ENCODE measurements around the gene TEX264. TPM values are rescaled to one million over a fixed set of nuclear protein-coding genes. Genes with fewer than 3 reads are reported as not detected.

The TEX264 gene, protein sequence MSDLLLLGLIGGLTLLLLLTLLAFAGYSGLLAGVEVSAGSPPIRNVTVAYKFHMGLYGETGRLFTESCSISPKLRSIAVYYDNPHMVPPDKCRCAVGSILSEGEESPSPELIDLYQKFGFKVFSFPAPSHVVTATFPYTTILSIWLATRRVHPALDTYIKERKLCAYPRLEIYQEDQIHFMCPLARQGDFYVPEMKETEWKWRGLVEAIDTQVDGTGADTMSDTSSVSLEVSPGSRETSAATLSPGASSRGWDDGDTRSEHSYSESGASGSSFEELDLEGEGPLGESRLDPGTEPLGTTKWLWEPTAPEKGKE
- 55.0 to 71.5 TPM (median 68.1 TPM) in 5 replicates for total RNA-seq (2022; extraction: Qiagen RNA extraction; ENCODE audit: low read depth)

DNA sequence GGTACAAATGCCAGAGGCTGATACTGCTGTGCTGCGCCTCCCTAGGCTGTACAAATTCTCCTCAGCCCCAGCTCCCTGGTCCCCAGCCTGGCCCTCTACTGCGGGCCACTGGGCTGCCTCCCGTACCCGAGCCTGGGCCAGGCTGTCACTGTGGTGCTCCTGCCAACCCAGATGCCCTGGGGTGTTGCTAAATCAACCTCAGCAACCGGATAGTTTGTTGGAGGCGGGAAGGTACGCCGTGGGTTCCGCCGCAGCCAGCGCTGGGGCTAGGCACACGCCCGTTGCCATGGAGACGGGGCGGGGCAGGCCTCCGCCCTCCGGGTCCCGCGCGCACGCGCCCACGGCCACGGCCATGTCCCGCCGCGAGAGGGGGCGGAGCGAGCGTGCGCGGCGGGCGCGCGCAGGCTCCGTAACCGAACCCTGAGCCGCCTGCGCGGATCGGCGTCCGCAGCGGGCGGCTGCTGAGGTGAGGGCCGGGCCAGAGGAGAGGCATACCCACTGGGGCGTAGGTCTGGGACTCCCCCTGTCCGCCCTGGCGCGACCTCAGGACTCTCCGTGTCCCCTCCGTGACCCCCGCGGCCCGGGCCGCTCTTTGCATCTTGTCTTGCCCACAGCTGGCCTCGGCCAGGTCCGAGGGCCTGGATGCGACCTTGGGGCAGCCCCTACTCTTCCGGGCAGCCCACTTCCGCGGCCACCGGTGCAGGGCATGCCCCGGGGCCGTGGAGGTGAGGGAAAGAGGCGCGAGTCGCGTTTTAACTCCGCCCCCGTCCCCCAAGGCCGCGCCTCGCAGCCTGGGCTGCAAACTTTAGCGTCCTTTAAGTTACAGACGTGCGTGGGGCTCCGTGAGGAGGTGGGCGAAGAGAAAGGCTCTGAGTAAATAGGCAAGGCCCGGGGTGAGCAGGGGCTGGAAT is at the start of gene TEX264:
Gene TEX264 (plus strand): TSS at position 430 of the 911 bp plus-strand sequence. CDS start 3,053 bp downstream, outside the sequence.

DNA sequence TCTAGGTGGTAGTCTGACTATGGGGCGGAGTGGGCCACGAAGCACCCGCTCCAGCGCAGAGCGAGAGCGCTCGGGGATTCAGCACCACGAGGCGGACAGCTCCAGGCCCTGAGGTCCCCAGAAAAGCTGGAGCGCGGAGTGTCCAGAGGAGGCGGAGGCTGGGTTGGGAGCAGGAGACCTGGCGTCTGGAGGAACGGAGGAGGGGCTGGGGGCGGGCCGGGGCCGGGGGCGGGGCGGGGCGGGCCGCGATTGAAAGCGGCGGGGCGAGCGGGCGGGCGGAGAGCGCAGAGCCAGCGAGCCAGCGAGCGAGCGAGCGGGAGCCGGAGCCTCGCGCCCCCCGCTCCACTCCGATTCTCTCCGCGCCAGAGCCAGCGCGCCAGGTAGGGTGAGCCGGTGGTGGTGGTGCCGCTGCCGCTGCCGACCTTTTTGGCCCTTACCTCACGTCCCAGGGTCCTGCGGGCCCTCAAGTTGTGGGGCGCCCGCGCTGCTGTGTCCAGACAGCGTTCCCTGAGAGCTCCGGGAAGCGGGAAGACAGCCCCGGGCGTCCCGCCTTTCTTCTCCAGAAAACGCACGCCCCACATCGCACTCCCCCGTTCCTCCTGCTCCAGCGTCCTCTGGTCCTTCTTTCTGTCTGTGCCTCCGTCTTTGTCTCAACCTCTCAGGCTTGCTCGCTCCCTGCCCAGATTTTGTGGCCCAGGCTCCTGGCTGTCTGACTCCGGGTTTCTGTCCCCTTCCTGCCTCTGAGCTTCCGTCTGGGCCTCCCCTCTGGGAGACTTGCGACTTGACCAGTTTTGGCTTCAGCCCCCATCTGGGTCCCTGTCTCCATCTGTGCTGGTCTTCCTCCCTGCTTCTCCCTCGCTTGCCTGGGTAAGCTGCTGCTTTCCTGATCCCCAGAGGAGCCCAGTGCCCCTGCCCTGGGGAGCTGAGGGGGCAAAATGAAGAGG is 36.0 kb downstream of the TEX264 start, which contains the start of gene GRM2:
Gene GRM2 (plus strand): TSS at position 281 of the 944 bp plus-strand sequence. CDS start 1,916 bp downstream, outside the sequence.

Other genes with a start within 250 kb of the TEX264 start
- gene DCAF1, start 171.2 kb upstream of the TEX264 start, total RNA-seq (2022; extraction: Qiagen RNA extraction; ENCODE audit: low read depth), result 13.3 to 15.7 TPM (median 13.9 TPM) in 5 replicates
- gene RAD54L2, start 132.5 kb upstream of the TEX264 start, total RNA-seq (2022; extraction: Qiagen RNA extraction; ENCODE audit: low read depth), result 3.5 to 5.6 TPM (median 4.0 TPM) in 5 replicates
- 0.05 to 0.18 TPM (median 0.09 TPM) in 4 of 5 replicates, not detected in the other for gene GRM2, start 35.8 kb downstream of the TEX264 start, total RNA-seq (2022; extraction: Qiagen RNA extraction; ENCODE audit: low read depth)
- gene IQCF6, start 108.0 kb downstream of the TEX264 start, total RNA-seq (2022; extraction: Qiagen RNA extraction; ENCODE audit: low read depth), result not detected in 5 replicates
- gene IQCF2, start 190.4 kb downstream of the TEX264 start, total RNA-seq (2022; extraction: Qiagen RNA extraction; ENCODE audit: low read depth), result not detected in 5 replicates
- not detected in 5 replicates for gene IQCF5, start 204.3 kb downstream of the TEX264 start, total RNA-seq (2022; extraction: Qiagen RNA extraction; ENCODE audit: low read depth)
- 0.07 to 0.44 TPM in 2 of 5 replicates, not detected in the others for gene IQCF1, start 232.1 kb downstream of the TEX264 start, total RNA-seq (2022; extraction: Qiagen RNA extraction; ENCODE audit: low read depth)